ENCODE data around the gene NMNAT2. TPM values are rescaled to one million over a fixed set of nuclear protein-coding genes. Genes with fewer than 3 reads are reported as not detected.

The NMNAT2 gene
- total and polyA plus RNA-seq, 2 of the 4 experiments (the other 2 are of a cell fraction) = 0.36 to 2.4 TPM

DNA sequence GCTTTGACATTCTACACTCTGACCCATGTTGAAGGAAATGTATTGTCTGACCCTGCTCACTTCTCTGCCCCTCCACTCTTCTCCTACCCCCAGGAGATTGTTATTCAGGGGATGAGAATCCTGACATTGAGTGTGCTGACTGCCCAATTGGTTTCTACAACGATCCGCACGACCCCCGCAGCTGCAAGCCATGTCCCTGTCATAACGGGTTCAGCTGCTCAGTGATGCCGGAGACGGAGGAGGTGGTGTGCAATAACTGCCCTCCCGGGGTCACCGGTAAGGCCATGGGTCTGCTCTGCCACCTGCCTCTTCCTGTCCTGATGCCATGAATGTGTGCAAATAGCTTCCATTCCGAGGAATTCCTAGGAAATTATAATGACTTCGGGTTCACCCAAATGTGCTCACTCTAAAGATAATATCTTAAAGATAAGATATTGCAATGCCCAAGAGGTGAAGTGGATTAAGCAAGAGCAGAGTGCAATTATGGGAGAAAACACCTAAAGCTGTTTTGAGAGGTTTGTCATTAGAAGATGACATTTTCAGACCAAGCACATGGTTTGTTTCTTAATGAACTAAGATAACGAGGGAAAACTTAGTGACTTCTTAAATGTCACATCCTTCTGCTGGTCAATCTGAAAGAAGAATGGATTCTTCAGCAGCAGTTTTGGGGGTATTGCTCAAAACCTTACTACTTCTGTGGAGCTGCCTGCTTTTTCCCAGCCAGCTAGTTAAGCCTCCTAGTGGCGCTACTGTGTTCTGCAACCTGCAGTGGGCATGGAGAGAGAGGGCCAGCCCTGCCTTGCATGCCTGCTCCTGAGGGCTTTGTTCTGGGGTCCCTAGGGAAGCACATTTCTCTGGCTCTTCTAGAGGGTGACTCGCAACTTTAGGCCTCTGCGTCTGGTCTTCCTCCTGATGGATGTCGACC lies 190.5 kb downstream of the NMNAT2 start:
- WGBS, 2 experiments (ENCODE audit: extremely low coverage in 2 of 2, insufficient read length in 1 of 2) = 78% methylated on average over 9 of the region's 16 CpGs; no CpG with 5 or more reads in 1 of the 2 experiments
- Histone ChIP-seq H2AFZ (replicated peaks; ENCODE audit: low read length, poor library complexity) (no peak overlapping the region), H2BK120ac (ENCODE audit: low read depth, low read length) (0 out of 2 replicates have a peak overlapping the region, but pooled peaks have one; percentile 21), H3K4ac (ENCODE audit: low read depth, low read length) (no peak overlapping the region; the same call in 1 of the 2 replicates), H2AK5ac (ENCODE audit: low read depth, low read length) (peak overlapping the region; percentile 21; the same call in 1 of the 2 replicates), H3K27ac (ENCODE audit: insufficient read depth, low read length) (no peak overlapping the region), H3K14ac (replicated peaks; ENCODE audit: low read depth, low read length) (0 out of 2 replicates have a peak overlapping the region, but pooled peaks have one; percentile 27), H3K4me2 (ENCODE audit: low read depth, low read length) (no peak overlapping the region), H2BK20ac (ENCODE audit: low read depth, low read length) (peak overlapping the region; percentile 27; the same call in 1 of the 2 replicates), H3K9me1 (ENCODE audit: insufficient read depth, low read length) (peaks cover 2% of the 10 kb centered on the region; the same call in 1 of the 2 replicates), H3K9me3 (ENCODE audit: control insufficient read depth, insufficient read depth, low read length) (no peaks in the 10 kb centered on the region), H4K8ac (ENCODE audit: low read depth in 2 of 2, low read length in 2 of 2) (no peak overlapping the region), H3K56ac (ENCODE audit: extremely low read depth, insufficient read depth, low read length) (no peak overlapping the region), H3K36me3 (ENCODE audit: control insufficient read depth, insufficient read depth, low read length) (no peaks in the 10 kb centered on the region), H3K79me1 (ENCODE audit: low read depth in 1 of 2, low read length in 2 of 2) (no peaks in the 10 kb centered on the region), H4K5ac (ENCODE audit: low read depth, low read length) (no peak overlapping the region), H3K4me1 (ENCODE audit: control insufficient read depth, insufficient read depth, low read length) (peaks cover 2% of the 10 kb centered on the region; the same call in 1 of the 2 replicates), H3K18ac (ENCODE audit: low read depth, low read length) (no peak overlapping the region), H2BK5ac (ENCODE audit: low read depth, low read length, poor library complexity, severe bottlenecking) (no peak overlapping the region), H3K23ac (ENCODE audit: low read depth, low read length) (no peak overlapping the region), H4K20me1 (ENCODE audit: insufficient read depth, low read length) (no peaks in the 10 kb centered on the region), H2AK9ac (replicated peaks; ENCODE audit: low read depth, low read length, poor library complexity) (peak overlapping the region; percentile 34), H3K9ac (ENCODE audit: low read depth, low read length) (no peak overlapping the region), H3K4me3 (ENCODE audit: insufficient read depth, low read depth, low read length) (no peak overlapping the region), H2BK15ac (ENCODE audit: low read depth, low read length) (0 out of 3 replicates have a peak overlapping the region, but pooled peaks have one; percentile 12), H3K27me3 (ENCODE audit: control insufficient read depth, insufficient read depth, low read length) (no peaks in the 10 kb centered on the region), H4K91ac (ENCODE audit: insufficient read depth, low read depth, low read length) (peak overlapping the region; percentile 8; the same call in 1 of the 2 replicates)
- TF ChIP-seq MXI1 (IDR thresholded peaks at IDR 0.05; ENCODE audit: borderline replicate concordance, low read depth, low read length) = no peak
- TF ChIP-seq SMC3 (IDR thresholded peaks at IDR 0.05; ENCODE audit: low read depth, low read length) = peak; percentile 56
- TF ChIP-seq POLR2A (IDR thresholded peaks at IDR 0.05; ENCODE audit: low read depth, low read length) = no peak
- TF ChIP-seq BHLHE40 (IDR thresholded peaks at IDR 0.05; ENCODE audit: low read depth, low read length) = no peak
- peak; percentile 69 for TF ChIP-seq RAD21 (IDR thresholded peaks at IDR 0.05; ENCODE audit: low read length)
- TF ChIP-seq, protein P1, sequence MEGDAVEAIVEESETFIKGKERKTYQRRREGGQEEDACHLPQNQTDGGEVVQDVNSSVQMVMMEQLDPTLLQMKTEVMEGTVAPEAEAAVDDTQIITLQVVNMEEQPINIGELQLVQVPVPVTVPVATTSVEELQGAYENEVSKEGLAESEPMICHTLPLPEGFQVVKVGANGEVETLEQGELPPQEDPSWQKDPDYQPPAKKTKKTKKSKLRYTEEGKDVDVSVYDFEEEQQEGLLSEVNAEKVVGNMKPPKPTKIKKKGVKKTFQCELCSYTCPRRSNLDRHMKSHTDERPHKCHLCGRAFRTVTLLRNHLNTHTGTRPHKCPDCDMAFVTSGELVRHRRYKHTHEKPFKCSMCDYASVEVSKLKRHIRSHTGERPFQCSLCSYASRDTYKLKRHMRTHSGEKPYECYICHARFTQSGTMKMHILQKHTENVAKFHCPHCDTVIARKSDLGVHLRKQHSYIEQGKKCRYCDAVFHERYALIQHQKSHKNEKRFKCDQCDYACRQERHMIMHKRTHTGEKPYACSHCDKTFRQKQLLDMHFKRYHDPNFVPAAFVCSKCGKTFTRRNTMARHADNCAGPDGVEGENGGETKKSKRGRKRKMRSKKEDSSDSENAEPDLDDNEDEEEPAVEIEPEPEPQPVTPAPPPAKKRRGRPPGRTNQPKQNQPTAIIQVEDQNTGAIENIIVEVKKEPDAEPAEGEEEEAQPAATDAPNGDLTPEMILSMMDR (conservative IDR thresholded peaks at IDR 0.05; ENCODE audit: low read depth, low read length) = peak; percentile 62
- peak; percentile 11; the same call in 1 of the 2 replicates for TF ChIP-seq CEBPB (IDR thresholded peaks at IDR 0.05; ENCODE audit: low read depth, low read length)
- DNase-seq (peak; percentile 41), ATAC-seq (ENCODE audit: low read depth) (peak; percentile 83)
- CTCF ChIA-PET = interaction anchor here (0.6 to 1.5 kb wide), 9 partner anchors 8 to 441 kb away, joined by 3 to 6 read pairs (median 3); no protein-coding TSS in a partner anchor
- in situ Hi-C loops (cut with MboI; ENCODE audit: low sequenced_read_pairs) (loop anchor here (25.0 kb wide), 1 partner anchor 265 kb away; the partner anchor contains the start of gene SHCBP1L), intact Hi-C loops (cut with micrococcal nuclease) (no loop called here), dilution Hi-C loops (cut with HindIII; ENCODE audit: low sequenced_read_pairs, unreplicated experiment) (no loop called here)
- POLR2A ChIA-PET (ENCODE audit: unreplicated experiment) = interaction anchor here (0.6 kb wide), 1 partner anchor 11 kb away, joined by 3 read pairs; no protein-coding TSS in a partner anchor
- no TSS peak for BruUV-seq (replicated peaks)

Measured in IMR-90 (cell line).